ENCODE measurements around the gene CTNS.
A peak's percentile ranks its signal among the peaks of the same experiment; 100 is the strongest.
"Not testable (repeated sequence)": the region's sequence is repeated elsewhere in the genome, so short reads cannot be mapped to it uniquely, and the experiment has no call there.

Gene CTNS

DNA sequence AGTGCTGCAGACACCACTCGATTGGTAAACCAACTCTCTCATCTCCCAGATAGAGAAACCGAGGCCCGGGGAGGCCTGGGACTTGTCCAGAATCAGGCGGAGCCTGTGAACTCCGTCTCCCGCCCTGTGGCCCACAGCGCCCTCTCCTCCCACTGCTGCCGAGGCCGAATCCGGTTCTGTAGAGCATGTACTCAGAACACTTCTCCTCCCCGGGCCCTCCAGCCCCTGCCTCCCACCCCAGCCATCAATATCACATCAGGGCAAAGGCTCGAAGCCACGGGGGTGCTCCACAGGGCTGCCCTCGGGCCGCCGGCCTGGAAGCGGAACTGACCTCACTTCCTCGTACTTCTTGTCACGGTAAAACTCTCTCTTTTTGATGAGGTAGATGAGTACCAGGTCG is 45.0 kb downstream of the CTNS start:
- no peak for DNase-seq (ENCODE audit: low read depth in 3 of 3, low spot score in 1 of 3)

DNA sequence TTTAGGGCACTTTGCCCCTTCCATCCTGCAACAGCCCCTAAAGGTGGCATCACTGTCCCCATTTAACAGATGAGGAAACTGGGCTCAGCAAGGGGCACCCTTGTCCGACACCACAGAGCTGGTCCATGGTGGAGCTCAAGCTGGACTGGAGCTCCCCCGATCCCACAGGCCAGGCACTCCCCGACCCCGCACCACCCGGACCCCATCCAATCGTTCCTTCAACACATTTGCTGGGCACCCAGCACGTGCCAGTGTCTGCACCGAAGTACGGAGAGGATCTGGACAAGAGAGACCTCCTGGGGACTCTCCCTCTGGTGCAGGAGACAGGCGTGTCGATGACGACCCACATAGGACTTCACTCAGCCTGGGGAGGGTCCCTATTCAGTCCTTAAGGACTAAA is 45.5 kb downstream of the CTNS start:
- DNase-seq (ENCODE audit: low read depth in 3 of 3, low spot score in 1 of 3), result no peak

DNA sequence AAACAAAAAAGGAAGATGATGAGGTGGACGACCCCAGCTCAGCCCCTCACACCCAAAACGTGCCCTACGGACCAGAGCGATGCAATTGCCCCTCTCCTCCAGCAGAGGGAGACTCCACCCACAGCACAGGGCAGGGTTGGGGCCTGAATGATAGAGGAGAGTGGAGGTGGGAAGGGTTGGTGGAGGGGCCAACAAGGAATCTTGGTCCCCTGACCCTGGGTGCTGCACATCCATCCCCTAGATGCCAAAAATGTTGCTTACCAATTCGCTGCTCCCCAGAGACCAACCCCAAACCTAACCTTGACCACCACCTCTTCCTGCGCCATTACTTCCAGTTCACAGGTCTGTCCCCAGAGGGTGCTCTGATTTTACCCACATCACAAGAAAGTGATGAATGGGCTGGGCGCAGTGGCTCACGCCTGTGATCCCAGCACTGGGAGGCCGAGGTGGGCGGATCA is 46.5 kb downstream of the CTNS start:
- DNase-seq (ENCODE audit: low read depth in 3 of 3, low spot score in 1 of 3), result peak; percentile 22 to 38 (median 34)

DNA sequence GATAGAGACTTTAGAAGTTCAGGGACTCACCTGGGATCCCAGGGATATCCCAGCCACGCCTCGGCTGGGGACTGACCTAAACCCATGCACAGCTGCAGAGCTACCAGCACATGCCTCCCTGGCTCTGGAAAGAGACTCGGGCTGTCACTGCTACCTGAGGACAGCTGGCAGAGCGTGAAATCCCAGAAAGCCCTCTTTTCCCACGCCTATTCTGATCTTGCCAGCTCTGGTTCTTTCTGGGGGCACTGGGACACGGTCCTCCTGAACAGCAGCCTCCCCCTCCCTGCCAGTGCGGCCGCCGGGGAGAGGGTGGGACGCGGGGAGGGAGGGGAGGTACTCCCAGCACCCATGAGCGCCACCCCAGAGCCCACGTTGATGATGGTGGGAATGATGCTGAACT is 48.6 kb downstream of the CTNS start:
- no peak for DNase-seq (ENCODE audit: low read depth in 3 of 3, low spot score in 1 of 3)

DNA sequence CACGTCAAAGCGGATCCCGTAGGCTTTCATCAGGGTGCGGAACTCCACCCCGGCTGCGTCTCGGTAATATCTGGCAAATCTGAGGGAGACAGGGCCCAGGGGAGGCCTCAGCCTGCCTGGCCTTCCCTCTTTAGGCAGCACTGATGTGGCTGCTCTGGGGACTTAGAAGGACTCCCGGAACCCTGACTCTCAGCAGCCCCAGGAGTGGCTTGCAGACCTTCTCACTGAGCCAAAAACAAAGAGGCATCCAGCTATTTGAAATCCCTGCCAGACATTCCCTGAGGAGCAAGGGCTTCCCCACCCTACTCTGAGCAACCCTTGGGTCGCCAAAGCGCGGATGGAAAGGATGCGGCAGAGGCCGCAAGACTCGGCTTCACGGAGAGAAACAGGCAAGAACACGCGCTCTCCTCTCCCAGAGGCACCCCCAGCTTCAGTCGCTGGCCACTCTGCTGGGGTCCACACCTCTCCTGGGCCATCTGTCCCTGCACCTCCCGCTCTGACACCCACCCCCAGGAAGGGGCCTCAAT is 51.5 kb downstream of the CTNS start:
- no peak for DNase-seq (ENCODE audit: low read depth in 3 of 3, low spot score in 1 of 3)

DNA sequence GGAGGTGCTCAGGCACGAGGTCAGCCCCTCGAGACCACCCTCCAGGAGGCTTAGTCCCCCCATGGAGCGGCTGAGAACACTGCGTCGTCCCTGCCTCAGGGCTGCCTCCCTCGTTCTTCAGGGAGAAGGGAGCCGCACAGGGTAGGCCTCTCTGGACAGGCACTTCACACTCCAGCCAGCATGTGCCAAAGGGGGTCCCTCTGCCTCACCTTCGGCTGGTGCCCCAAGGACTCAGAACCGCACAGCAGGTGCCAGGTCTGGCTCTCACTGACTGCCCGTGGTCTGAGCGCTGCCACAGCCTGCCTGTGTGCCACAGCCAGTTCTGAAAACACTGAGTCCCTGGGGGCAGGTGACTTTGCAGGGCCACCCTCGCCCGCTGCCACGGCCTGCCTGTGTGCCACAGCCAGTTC is 52.3 kb downstream of the CTNS start:
- DNase-seq (ENCODE audit: low read depth in 3 of 3, low spot score in 1 of 3), result no peak

DNA sequence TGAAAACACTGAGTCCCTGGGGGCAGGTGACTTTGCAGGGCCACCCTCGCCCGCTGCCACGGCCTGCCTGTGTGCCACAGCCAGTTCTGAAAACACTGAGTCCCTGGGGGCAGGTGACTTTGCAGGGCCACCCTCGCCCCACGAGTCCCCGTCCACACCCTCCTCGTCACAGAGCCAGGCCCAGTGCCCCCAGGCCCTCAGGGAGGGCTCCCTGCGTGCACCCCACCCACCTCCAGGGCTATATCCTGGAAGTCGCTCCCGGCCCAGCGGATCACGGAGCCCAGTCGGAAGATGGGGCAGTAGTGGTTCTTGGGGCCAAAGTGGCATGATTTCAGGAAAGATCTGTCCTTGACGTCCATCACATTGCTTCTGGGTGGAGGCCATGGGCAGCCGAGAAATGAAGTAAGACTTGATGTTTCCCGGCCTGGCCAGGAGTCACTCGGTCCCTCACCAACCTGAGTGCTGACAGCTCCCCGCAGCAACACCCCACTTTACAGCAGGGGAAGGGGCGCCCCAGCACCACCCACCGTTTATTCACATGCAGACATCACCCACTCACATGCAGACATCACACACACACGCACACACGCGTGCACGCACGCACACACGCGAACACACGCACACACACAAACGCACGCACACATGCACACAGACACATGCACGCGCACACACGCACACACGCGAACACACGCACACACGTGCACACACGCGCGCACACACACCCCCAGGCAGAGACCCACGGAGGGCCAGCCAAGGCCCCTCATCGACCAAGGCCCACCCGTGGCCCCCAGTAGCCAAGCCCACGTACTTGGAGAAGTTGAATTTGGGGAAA is 52.9 kb downstream of the CTNS start:
- no peak for DNase-seq (ENCODE audit: low read depth in 3 of 3, low spot score in 1 of 3)

DNA sequence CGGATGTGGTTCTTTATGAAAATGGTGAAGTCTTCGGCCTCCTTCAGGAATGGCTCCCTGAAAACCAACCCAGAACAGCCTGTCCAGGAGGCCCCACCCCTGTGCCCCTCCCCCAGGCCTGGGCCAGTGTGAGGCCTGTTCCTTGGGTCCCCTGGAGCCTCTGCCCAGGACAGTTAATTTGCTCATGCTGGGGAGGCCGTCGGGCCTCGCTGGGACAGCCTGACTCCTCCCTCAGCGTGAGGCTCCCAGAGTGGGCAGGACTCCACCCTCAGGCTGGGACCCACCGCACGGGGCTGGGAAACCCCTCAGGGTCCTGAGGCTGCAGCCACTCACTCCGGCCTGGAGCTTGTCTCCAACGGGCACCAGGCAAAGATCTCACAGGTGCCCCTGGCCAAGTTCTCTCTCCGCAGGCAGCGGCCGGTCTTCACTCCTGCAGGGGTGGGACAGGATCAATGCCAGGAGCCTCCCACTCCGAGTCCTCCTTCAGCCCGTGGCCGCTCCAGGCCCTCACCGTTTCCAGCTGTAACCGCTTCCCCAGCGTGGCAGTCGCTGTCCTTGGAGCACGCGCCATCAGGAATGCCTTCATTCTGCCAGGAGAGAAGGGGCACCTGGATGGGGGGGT is 53.6 kb downstream of the CTNS start:
- DNase-seq (ENCODE audit: low read depth in 3 of 3, low spot score in 1 of 3), result no peak

DNA sequence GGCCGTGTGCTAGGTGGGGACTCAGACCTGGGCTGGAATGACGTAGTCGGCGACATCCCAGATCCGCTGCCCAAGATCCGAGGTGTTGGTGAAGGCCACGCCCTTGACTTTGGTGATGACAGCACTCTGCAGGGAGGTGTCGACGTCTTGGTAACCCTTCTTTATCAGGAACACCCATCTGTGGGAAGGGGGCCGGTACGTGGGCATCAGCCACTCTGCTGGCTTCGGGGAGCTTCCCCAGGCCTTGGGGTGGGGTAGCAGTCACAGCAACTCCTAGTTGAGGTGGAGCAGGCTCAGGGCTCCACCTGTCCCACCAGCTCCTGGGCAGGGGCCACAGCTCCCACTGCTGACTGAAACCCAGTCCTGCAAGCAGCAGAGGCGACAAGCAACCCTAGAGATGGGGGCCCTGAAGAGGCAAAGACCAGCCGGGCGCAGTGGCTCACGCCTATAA is 55.1 kb downstream of the CTNS start:
- no peak for DNase-seq (ENCODE audit: low read depth in 3 of 3, low spot score in 1 of 3)

DNA sequence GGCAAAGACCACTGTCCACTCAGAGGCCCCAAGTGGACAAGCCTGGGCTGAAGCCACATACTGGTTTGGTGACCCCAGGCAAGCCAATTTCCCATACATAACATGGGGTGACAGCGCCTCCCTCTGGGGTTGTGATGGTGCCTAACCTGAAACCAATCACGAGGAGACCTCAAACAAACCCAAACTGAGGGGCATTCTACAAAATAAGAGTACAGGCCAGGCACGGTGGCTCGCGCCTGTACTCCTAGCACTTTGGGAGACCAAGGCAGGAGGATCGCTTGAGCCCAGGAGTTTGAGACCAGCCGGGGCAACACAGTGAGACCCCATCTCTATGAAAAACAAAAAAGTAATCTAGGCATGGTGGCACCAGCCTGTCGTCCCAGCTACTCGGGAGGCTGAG is 55.8 kb downstream of the CTNS start:
- no peak for DNase-seq (ENCODE audit: low read depth in 3 of 3, low spot score in 1 of 3)

DNA sequence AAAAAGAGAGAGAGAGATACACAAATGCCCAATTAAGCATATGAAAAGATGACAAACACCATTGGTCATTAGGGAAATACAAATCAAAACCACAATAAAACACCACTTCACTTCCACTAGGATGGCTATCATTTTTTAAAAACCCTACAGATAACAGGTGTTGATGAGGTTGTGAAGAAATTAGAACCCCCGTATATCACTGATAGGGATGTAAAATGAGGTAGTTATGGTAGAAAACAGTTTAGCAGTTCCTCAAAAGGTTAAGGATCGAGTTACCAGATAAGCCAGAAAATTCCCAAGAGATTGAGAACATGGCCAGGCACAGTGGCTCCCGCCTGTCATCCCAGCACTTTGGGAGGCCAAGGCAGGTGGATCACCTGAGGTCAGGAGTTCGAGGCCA is 56.6 kb downstream of the CTNS start:
- DNase-seq (ENCODE audit: low read depth in 3 of 3, low spot score in 1 of 3), result no peak

DNA sequence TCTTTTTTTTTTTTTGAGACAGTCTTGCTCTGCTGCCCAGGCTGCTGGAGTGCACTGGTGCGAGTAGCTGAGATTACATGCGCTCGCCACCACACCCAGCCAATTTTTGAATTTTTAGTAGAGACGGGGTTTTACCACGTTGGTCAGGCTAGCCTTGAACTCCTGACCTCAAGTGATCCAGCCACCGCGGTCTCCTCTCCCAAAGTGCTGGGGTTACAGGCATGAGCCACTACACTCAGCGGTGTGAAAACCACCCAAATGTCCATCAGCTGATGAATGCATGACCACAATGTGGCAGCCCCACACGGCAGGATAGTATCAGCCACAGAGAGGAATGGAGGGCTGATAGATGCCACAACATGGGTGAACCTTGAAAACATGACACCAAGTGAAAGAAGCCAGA is 57.3 kb downstream of the CTNS start:
- DNase-seq (ENCODE audit: low read depth in 3 of 3, low spot score in 1 of 3), result no peak

DNA sequence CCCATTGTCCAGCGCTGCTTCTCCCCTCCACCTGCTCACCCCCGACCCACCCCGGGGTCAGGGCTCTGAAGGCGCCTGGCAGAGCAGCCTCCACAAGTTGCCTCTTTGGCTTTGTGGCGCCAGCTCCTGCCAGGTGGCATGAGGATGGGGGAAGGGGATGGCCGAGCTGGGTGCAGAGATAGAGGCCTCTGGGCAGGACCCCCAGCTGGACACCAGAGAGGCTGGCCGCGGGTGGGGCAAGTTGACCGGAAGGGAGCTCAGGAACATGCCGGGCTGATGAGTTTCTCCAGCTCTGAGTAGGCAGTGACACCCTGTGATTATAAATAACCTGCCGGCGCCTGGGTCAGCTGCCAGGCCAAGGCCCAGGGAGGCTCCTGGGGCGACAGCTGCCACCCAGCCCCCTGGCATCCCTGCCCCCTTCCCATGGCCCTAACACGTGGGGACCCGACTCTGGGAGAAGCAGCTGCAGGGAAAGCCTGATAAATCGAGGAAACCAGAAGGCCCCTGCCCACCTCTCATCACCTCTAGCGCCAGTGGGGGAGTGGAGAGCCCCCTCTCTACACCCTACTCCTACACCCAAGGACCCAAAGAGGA is 58.7 kb downstream of the CTNS start:
- no peak for DNase-seq (ENCODE audit: low read depth in 3 of 3, low spot score in 1 of 3)

DNA sequence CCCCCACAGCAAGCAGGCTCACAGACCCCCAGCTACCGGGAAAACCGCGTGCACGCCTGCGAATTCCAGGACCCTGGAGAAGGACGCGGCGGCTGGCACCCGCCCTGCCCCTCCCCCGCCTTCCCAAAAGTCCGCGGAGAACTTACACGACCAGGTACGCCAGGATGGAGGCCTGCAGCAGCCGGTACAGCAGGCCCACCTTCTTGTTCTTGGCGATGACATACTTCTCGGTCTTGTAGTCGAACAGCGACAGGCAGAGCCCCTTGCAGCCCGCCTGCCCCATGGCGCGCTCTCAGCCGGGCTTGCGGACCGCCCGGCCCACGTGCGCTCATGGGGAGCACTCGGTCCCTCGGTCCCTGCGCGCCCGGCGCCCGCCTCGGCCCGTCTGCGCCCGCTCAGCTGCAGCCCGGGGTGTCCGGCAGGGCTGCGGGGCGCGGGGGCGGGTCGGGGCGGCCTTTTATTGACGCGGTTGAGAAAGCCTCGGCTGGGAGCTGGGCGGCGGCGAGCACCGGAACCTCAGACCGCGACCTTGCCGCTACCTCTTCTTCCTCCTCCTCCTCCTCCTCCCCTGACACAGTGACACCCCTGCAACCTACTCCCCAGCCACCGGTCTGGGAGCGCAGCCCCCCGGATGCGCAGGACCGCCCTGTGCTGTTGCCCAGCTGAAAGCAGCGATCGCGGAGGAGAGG is 59.3 kb downstream of the CTNS start, which contains the start of gene P2RX5:
TSS of gene P2RX5 (minus strand) at position 433 of the 689 bp plus-strand sequence. CDS start at position 283, 150 bp downstream.
- peak in 1 of 3 donors; percentile 35 for DNase-seq (ENCODE audit: low read depth in 3 of 3, low spot score in 1 of 3)

DNA sequence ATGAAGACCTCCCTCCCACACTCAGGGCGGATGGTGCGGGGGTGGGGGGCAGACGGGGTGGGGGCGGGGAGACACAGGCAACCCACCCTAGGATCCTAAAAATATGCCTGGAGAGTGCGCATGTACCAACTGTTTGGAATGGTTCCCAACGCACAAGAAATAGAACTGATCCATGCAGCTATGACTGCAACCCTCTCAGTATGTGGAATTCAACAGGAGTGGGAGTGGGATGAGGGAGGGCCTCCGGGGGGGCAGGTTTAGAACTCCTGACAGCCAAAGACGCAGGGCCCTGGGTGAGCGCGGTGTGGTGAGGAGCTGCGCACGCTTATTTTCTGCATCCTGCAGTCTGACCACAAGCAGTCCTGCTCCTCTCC is 60.5 kb downstream of the CTNS start:
- DNase-seq (ENCODE audit: low read depth in 3 of 3, low spot score in 1 of 3), result no peak

DNA sequence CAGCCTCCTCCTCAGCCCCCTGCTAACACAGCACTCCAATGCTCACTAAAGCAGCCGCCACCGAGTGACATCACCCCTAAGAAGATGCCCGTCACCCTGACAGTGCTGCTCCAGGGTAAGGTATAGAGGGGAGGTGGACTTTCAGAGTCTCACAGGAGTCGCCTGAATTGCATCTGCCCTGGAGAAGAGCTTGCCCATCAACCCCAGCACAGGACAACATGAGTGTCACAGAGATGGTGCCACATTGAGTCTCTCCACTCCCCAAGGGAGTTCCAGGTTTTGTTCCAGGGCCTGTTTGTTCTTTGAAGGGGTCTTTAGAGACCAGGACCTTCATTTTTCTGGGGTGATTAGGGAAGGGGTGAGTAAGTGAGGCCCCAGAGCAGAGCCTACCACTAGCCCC is 61.6 kb downstream of the CTNS start:
- no peak for DNase-seq (ENCODE audit: low read depth in 3 of 3, low spot score in 1 of 3)

DNA sequence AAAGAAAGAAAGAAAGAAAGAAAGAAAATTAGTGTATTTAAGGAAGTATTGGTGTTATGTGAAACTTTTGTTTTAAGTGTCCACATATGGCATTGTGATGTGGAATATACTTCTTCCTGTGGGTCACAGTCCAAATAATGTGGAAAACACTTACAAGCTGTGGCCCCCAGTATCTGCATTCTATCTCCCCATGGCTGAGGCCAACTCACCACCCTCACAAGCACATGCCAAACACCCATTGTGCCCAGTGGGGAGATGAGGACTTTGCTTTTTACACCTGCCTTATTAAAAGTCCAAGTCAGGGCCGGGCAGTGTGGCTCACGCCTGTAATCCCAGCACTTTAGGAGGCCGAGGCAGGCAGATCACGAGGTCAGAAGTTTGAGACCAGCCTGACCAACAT is 63.4 kb downstream of the CTNS start:
- DNase-seq (ENCODE audit: low read depth in 3 of 3, low spot score in 1 of 3), result no peak

DNA sequence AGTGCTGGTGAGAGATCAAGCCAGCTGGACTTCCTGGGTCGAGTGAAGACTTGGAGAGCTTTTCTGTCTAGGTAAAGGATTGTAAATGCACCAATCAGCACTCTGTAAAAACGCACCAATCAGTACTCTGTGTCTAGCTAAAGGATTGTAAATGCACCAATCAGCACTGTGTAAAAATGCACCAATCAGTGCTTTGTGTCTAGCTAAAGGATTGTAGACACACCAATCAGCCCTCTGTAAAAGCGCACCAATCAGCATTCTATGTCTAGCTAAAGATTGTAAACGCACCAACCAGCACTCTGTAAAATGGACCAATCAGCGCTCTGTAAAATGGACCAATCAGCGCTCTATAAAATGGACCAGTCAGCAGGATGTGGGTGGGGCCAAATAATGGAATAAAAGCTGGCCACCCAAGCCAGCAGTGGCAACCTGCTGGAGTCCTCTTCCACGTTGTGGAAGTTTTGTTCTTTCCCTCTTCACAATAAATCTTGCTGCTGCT is 65.5 kb downstream of the CTNS start:
- not testable (repeated sequence) for DNase-seq (ENCODE audit: low read depth in 3 of 3, low spot score in 1 of 3)

DNA sequence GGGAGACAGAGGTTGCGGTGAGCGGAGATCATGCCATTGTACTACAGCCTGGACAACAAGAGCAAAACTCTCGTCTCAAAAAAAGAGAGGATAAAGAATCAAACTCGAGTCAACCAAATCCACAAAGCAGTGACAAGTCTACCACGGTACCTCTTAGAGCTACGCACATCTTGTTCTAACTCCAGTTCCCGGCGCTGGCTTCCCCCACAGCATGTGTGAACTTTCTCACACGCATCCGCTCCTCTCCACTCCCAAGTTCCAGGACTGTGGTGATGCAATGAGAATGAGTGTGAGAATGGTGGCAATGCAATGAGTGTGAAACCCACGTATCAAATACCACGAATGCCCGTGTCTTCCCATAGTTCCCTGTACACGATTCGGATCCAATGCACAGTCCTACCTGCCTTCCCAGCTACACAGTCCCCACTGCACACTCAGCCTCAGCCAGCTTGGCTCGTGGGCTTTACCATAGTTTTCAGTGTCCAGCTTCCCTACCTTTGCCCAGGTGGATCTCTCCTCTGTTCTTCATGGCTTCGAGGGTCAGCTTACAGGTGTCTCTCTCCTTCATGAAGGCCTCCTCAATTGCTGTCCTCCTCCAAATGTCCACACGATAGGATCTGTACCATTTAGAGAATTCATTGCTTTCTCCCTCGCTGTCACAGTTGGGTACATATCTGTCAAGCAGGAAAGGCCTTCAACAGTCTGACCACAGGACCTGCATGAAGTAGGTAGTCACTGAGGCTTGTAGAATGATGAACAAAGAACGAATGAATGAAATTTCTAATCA is 68.6 kb downstream of the CTNS start:
- no peak for DNase-seq (ENCODE audit: low read depth in 3 of 3, low spot score in 1 of 3)

DNA sequence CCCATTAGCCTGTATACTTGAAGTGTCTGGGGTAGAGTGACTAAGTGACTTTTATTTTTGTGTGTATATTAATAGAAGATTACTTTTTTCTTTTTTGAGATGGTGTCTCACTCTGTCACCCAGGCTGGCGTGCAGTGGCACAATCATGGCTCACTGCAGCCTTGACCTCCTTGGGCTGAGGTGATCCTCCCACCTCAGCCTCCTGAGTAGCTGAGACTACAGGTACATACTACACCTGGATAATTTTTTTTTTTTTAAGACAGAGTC is 69.1 kb downstream of the CTNS start:
- not testable (repeated sequence) for DNase-seq (ENCODE audit: low read depth in 3 of 3, low spot score in 1 of 3)

DNA sequence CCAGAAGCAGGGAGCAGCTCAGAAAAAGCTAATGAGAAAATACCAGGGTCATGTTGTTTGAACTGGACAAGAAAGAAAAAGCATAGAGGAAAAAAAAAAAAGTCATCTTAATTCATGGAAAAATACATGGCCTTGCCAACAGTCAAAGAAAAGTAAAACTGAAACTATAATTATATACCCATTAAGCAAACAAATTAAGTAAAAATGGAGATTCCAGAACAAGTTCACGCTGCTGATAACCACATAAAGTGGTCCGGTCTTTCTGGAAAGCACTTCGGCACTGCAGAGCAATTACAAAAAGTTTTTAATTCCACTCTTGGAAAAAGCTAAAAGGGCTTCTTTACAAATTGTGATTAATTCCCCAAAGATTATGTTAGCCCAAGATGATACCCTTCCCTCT is 71.8 kb downstream of the CTNS start:
- no peak for DNase-seq (ENCODE audit: low read depth in 3 of 3, low spot score in 1 of 3)
